Small intestine (tissue), 7 donors: Measurements from ENCODE around the gene GAREM1. TPM values are rescaled to one million over a fixed set of nuclear protein-coding genes. Genes with fewer than 3 reads are reported as not detected.

Experiments used
- DNase-seq, 2 donors: peaks; one replicate each; pipeline versions ENCODE4 v3.0.0 to v3.0.0-alpha.2; 2013
- FAIRE-seq: peaks from 2 replicates; lab custom pipeline; 2012; peaks lifted over from hg19 to GRCh38; lab: Jason Lieb, UNC
- H3K27ac ChIP-seq, 3 donors: one replicate each; pipeline ENCODE4 v1.5.1; 2013; ENCODE audit warnings: low read length in 2 of 3, mild to moderate bottlenecking in 2 of 3, control low read depth in 1 of 3, inconsistent platforms in 1 of 3, low read depth in 1 of 3, moderate library complexity in 1 of 3
- H3K27me3 ChIP-seq, 3 donors: one replicate each; pipeline ENCODE4 v1.6.1; 2013; ENCODE audit warnings: low read length in 3 of 3, inconsistent platforms in 1 of 3; ENCODE audit not compliant: control insufficient read depth in 3 of 3, insufficient read depth in 3 of 3
- H3K36me3 ChIP-seq, 3 donors: one replicate each; pipeline ENCODE4 v1.6.1; 2013; ENCODE audit warnings: low read length in 3 of 3, inconsistent platforms in 1 of 3, low read depth in 1 of 3, mild to moderate bottlenecking in 1 of 3, moderate library complexity in 1 of 3; ENCODE audit not compliant: control insufficient read depth in 3 of 3, insufficient read depth in 2 of 3
- H3K4me1 ChIP-seq, 3 donors: one replicate each; pipeline ENCODE4 v1.6.1; 2013; ENCODE audit warnings: low read length in 2 of 3, inconsistent platforms in 1 of 3, low read depth in 1 of 3, mild to moderate bottlenecking in 1 of 3, moderate library complexity in 1 of 3; ENCODE audit not compliant: control insufficient read depth in 3 of 3, insufficient read depth in 2 of 3
- H3K4me3 ChIP-seq, 3 donors: one replicate each; pipeline ENCODE4 v1.5.1; 2013; ENCODE audit warnings: low read length in 3 of 3, control low read depth in 1 of 3, inconsistent platforms in 1 of 3, low read depth in 1 of 3, mild to moderate bottlenecking in 1 of 3, moderate library complexity in 1 of 3
- H3K9me3 ChIP-seq, 2 donors: one replicate each; pipeline ENCODE4 v1.6.1; 2013; ENCODE audit warnings: low read depth in 1 of 2, low read length in 1 of 2; ENCODE audit not compliant: control insufficient read depth in 2 of 2, insufficient read depth in 1 of 2
- WGBS, 3 donors: extraction: QIAGEN DNeasy Blood & Tissue Kit; methylation state at CpG; one replicate each; pipeline ENCODE4 v1.1.7; 2013; 5-methylcytosine and 5-hydroxymethylcytosine counted together
- polyA plus RNA-seq, 4 donors: library from polyadenylated mRNA; stranded (reverse) in 3 of 4; unstranded in 1 of 4; fragments of 200-250 nt in 3 of 4; fragments of 120-200 nt in 1 of 4; gene quantifications; one replicate each; pipeline versions ENCODE4 v1.2.1 to v1.2.3, GENCODE V29; 2013
- donor health status: healthy with polysubstance abuse.
- donor health status: control.
- donor health status: control.
- donor health status: Bipolar disorder and iron deficiency.
- donor health status: healthy.

The GAREM1 gene
- polyA plus RNA-seq, 4 donors: 1.9 to 12.8 (median 4.0) TPM

- H3K27me3 ChIP-seq: no peaks in the 10 kb centered on the region
- FAIRE-seq (no peak), DNase-seq (no peak)
- no peak overlapping the region for H3K4me3 ChIP-seq
- peak overlapping the region; percentile 64 to 86 (median 71) for H3K27ac ChIP-seq
- WGBS, 3 donors: 47 to 72% (median 68%) methylated on average over 2 of the region's 2 CpGs
- H3K4me1 ChIP-seq: peaks cover 8 to 37% (median 9%) of the 10 kb centered on the region in 3 donors
- no peaks in the 10 kb centered on the region for H3K36me3 ChIP-seq
- H3K9me3 ChIP-seq: no peaks in the 10 kb centered on the region
These were observed 99.3 kb downstream of the GAREM1 start for GRCh38 chr18:32371384-32371783.

- Histone ChIP-seq H3K4me1 (peaks cover 9 to 44% (median 12%) of the 10 kb centered on the region in 3 donors), H3K4me3 (no peak overlapping the region), H3K36me3 (no peaks in the 10 kb centered on the region), H3K9me3 (no peaks in the 10 kb centered on the region), H3K27me3 (no peaks in the 10 kb centered on the region), H3K27ac (no peak overlapping the region)
- FAIRE-seq (no peak), DNase-seq (no peak)
- WGBS, 3 donors: 89 to 94% (median 91%) methylated on average over 4 of the region's 4 CpGs
These were observed 101.7 kb downstream of the GAREM1 start for GRCh38 chr18:32368991-32369390.

GRCh38 chr18:32368170-32368569, 102.5 kb downstream of the GAREM1 start:
- Histone ChIP-seq H3K36me3 (no peaks in the 10 kb centered on the region), H3K9me3 (no peaks in the 10 kb centered on the region), H3K4me1 (peaks cover 6 to 36% (median 9%) of the 10 kb centered on the region in 3 donors), H3K4me3 (no peak overlapping the region), H3K27me3 (no peaks in the 10 kb centered on the region), H3K27ac (peak overlapping the region in 2 of 3 donors; percentile 16 to 52)
- DNase-seq (peak; percentile 76 to 82), FAIRE-seq (no peak)

- no peak for FAIRE-seq
- peak overlapping the region in 1 of 3 donors; percentile 52 for H3K27ac ChIP-seq
- peak in 1 of 2 donors; percentile 35 for DNase-seq
- H3K4me3 ChIP-seq: no peak overlapping the region
- H3K27me3 ChIP-seq: no peaks in the 10 kb centered on the region
- no peaks in the 10 kb centered on the region for H3K36me3 ChIP-seq
- no peaks in the 10 kb centered on the region for H3K9me3 ChIP-seq
- peaks cover 6 to 24% (median 6%) of the 10 kb centered on the region in 3 donors for H3K4me1 ChIP-seq
- 32 to 68% (median 67%) methylated on average over 1 of the region's 1 CpG for WGBS, 3 donors
These were observed 103.8 kb downstream of the GAREM1 start for GRCh38 chr18:32366586-32367538.

GRCh38 chr18:32362484-32362883, 108.2 kb downstream of the GAREM1 start:
- no peaks in the 10 kb centered on the region for H3K36me3 ChIP-seq
- FAIRE-seq: no peak
- DNase-seq: no peak
- H3K27me3 ChIP-seq: no peaks in the 10 kb centered on the region
- no peak overlapping the region for H3K27ac ChIP-seq
- H3K4me1 ChIP-seq: peaks cover under 1 to 15% (median 3%) of the 10 kb centered on the region in 3 donors
- no peak overlapping the region for H3K4me3 ChIP-seq
- no peaks in the 10 kb centered on the region for H3K9me3 ChIP-seq
- WGBS, 3 donors: 58 to 73% (median 67%) methylated on average over 1 of the region's 1 CpG

- FAIRE-seq (no peak), DNase-seq (no peak)
- 63 to 75% (median 69%) methylated on average over 4 of the region's 4 CpGs for WGBS, 3 donors
- H3K36me3 ChIP-seq: no peaks in the 10 kb centered on the region
- no peaks in the 10 kb centered on the region for H3K27me3 ChIP-seq
- H3K9me3 ChIP-seq: no peaks in the 10 kb centered on the region
- no peak overlapping the region for H3K27ac ChIP-seq
- H3K4me1 ChIP-seq: peaks cover 0 to 8% (median 0%) of the 10 kb centered on the region in 3 donors
- no peak overlapping the region for H3K4me3 ChIP-seq
These were observed 109.9 kb downstream of the GAREM1 start for GRCh38 chr18:32360682-32361345.

- H3K36me3 ChIP-seq: no peaks in the 10 kb centered on the region
- H3K27ac ChIP-seq: no peak overlapping the region
- no peak overlapping the region for H3K4me3 ChIP-seq
- H3K27me3 ChIP-seq: no peaks in the 10 kb centered on the region
- no peak for DNase-seq
- H3K4me1 ChIP-seq: peaks cover 0 to 4% (median 0%) of the 10 kb centered on the region in 3 donors
- no peaks in the 10 kb centered on the region for H3K9me3 ChIP-seq
- no peak for FAIRE-seq
- WGBS, 3 donors: 85 to 89% (median 89%) methylated on average over 9 of the region's 9 CpGs
These were observed 112.2 kb downstream of the GAREM1 start for GRCh38 chr18:32358529-32358928.

- no peaks in the 10 kb centered on the region for H3K27me3 ChIP-seq
- FAIRE-seq: no peak
- H3K4me3 ChIP-seq: no peak overlapping the region
- H3K4me1 ChIP-seq: peaks cover 0 to 4% (median 0%) of the 10 kb centered on the region in 3 donors
- 79 to 86% (median 81%) methylated on average over 8 of the region's 8 CpGs for WGBS, 3 donors
- no peaks in the 10 kb centered on the region for H3K9me3 ChIP-seq
- H3K27ac ChIP-seq: no peak overlapping the region
- no peaks in the 10 kb centered on the region for H3K36me3 ChIP-seq
- DNase-seq: no peak
These were observed 112.6 kb downstream of the GAREM1 start for GRCh38 chr18:32358075-32358474.
